NCI-H146 treated with DMSO at 0.1 percent for 48 hours (cell line): ENCODE measurements around the gene GRIP1.

Experiments
- DNase-seq: peaks from one replicate; lab custom pipeline; 2025; ENCODE audit not compliant: unreplicated experiment; lab: John Stamatoyannopoulos, UW

Gene GRIP1

GRCh38 chr12:66603981-66604479, 74.8 kb downstream of the GRIP1 start:
- no peak for DNase-seq

- DNase-seq, result peak; percentile 36
Observed at GRCh38 chr12:66603461-66603860, 75.4 kb downstream of the GRIP1 start.

GRCh38 chr12:66602483-66603143, 76.3 kb downstream of the GRIP1 start:
- no peak for DNase-seq

- DNase-seq, result peak; percentile 45
Observed at GRCh38 chr12:66600903-66601302, 78.0 kb downstream of the GRIP1 start.

GRCh38 chr12:66599816-66600215, 79.1 kb downstream of the GRIP1 start:
- DNase-seq, result peak; percentile 58

- DNase-seq, result no peak
Observed at GRCh38 chr12:66598608-66599007, 80.3 kb downstream of the GRIP1 start.

- peak; percentile 42 for DNase-seq
Observed at GRCh38 chr12:66598079-66598478, 80.8 kb downstream of the GRIP1 start.

- no peak for DNase-seq
Observed at GRCh38 chr12:66596199-66596598, 82.7 kb downstream of the GRIP1 start.

GRCh38 chr12:66594688-66595087, 84.2 kb downstream of the GRIP1 start:
- no peak for DNase-seq

GRCh38 chr12:66590275-66590985, 88.4 kb downstream of the GRIP1 start:
- no peak for DNase-seq

GRCh38 chr12:66589095-66589494, 89.8 kb downstream of the GRIP1 start:
- no peak for DNase-seq

- DNase-seq, result no peak
Observed at GRCh38 chr12:66587912-66588311, 91.0 kb downstream of the GRIP1 start.

GRCh38 chr12:66584673-66585072, 94.2 kb downstream of the GRIP1 start:
- no peak for DNase-seq

GRCh38 chr12:66573605-66574004, 105.3 kb downstream of the GRIP1 start:
- DNase-seq, result no peak

GRCh38 chr12:66572845-66573244, 106.0 kb downstream of the GRIP1 start:
- DNase-seq, result no peak

- DNase-seq, result no peak
Observed at GRCh38 chr12:66571361-66571915, 107.4 kb downstream of the GRIP1 start.

GRCh38 chr12:66563220-66563619, 115.7 kb downstream of the GRIP1 start:
- no peak for DNase-seq

GRCh38 chr12:66555113-66555512, 123.8 kb downstream of the GRIP1 start:
- no peak for DNase-seq

GRCh38 chr12:66552716-66553115, 126.2 kb downstream of the GRIP1 start:
- DNase-seq, result no peak

- DNase-seq, result no peak
Observed at GRCh38 chr12:66550626-66551025, 128.2 kb downstream of the GRIP1 start.

- DNase-seq, result no peak
Observed at GRCh38 chr12:66549050-66549389, 129.9 kb downstream of the GRIP1 start.

GRCh38 chr12:66548338-66549049, 130.4 kb downstream of the GRIP1 start:
- no peak for DNase-seq
